ENCODE measurements around the gene GIT1. TPM values are rescaled to one million over a fixed set of nuclear protein-coding genes. Genes with fewer than 3 reads are reported as not detected.
A peak's percentile ranks its signal among the peaks of the same experiment; 100 is the strongest.

GIT1 gene
- total and polyA plus RNA-seq, 3 donors from 2014 or later: 156 to 220 (median 169) TPM

- 25 to 40% methylated on average over 5 to 8 of the region's 8 CpGs for WGBS, 2 donors
- H3K36me3 ChIP-seq (ENCODE audit: low read depth, missing control alignments): no peaks in the 10 kb centered on the region
- no peak for DNase-seq
- H3K4me3 ChIP-seq: peak overlapping the region; percentile 75 to 76
- peaks cover 48% of the 10 kb centered on the region for H3K4me1 ChIP-seq
- intact Hi-C loops (cut with DNase I; ENCODE audit: low total_unique reads): no loop called here
- no peaks in the 10 kb centered on the region for H3K9me3 ChIP-seq
- TF ChIP-seq POLR2A (IDR thresholded peaks at IDR 0.05): no peak
- TF ChIP-seq, protein P1, sequence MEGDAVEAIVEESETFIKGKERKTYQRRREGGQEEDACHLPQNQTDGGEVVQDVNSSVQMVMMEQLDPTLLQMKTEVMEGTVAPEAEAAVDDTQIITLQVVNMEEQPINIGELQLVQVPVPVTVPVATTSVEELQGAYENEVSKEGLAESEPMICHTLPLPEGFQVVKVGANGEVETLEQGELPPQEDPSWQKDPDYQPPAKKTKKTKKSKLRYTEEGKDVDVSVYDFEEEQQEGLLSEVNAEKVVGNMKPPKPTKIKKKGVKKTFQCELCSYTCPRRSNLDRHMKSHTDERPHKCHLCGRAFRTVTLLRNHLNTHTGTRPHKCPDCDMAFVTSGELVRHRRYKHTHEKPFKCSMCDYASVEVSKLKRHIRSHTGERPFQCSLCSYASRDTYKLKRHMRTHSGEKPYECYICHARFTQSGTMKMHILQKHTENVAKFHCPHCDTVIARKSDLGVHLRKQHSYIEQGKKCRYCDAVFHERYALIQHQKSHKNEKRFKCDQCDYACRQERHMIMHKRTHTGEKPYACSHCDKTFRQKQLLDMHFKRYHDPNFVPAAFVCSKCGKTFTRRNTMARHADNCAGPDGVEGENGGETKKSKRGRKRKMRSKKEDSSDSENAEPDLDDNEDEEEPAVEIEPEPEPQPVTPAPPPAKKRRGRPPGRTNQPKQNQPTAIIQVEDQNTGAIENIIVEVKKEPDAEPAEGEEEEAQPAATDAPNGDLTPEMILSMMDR (IDR thresholded peaks at IDR 0.05): no peak
- H3K27ac ChIP-seq: peak overlapping the region; percentile 4 to 72
- H3K27me3 ChIP-seq: no peaks in the 10 kb centered on the region
These were observed 1.4 kb downstream of the GIT1 start for GRCh38 chr17:29588017-29588561.

DNA sequence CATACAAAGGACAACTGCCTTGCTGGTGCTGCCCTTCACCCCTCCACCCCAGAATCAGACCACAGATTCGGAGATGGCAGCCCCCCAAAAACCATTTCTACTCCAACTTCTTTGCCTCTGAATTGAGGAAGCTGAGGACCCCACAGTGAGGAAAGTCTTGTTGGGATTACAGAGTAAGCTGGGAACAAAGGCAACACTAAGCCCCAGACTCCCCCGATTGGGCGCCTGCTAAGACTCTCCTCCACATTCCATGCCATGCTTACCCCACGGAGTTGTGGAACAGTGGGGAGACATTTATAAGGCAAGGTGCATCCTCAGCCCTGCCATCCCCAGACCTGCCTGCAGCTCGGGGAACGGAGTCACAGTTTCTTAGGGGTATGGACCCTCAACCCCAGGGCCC, 1.9 kb downstream of the GIT1 start:
- Histone ChIP-seq H3K27me3 (no peaks in the 10 kb centered on the region), H3K36me3 (ENCODE audit: low read depth, missing control alignments) (no peaks in the 10 kb centered on the region), H3K4me3 (peak overlapping the region in 1 of 2 donors; percentile 75), H3K4me1 (peaks cover 46% of the 10 kb centered on the region), H3K9me3 (no peaks in the 10 kb centered on the region), H3K27ac (peak overlapping the region in 1 of 2 donors; percentile 72)
- intact Hi-C loops (cut with DNase I; ENCODE audit: low total_unique reads): no loop called here
- 66 to 86% methylated on average over 4 to 6 of the region's 6 CpGs for WGBS, 2 donors
- no peak for DNase-seq
- no peak for TF ChIP-seq POLR2A (IDR thresholded peaks at IDR 0.05)
- TF ChIP-seq, protein P1 (IDR thresholded peaks at IDR 0.05): no peak

DNA sequence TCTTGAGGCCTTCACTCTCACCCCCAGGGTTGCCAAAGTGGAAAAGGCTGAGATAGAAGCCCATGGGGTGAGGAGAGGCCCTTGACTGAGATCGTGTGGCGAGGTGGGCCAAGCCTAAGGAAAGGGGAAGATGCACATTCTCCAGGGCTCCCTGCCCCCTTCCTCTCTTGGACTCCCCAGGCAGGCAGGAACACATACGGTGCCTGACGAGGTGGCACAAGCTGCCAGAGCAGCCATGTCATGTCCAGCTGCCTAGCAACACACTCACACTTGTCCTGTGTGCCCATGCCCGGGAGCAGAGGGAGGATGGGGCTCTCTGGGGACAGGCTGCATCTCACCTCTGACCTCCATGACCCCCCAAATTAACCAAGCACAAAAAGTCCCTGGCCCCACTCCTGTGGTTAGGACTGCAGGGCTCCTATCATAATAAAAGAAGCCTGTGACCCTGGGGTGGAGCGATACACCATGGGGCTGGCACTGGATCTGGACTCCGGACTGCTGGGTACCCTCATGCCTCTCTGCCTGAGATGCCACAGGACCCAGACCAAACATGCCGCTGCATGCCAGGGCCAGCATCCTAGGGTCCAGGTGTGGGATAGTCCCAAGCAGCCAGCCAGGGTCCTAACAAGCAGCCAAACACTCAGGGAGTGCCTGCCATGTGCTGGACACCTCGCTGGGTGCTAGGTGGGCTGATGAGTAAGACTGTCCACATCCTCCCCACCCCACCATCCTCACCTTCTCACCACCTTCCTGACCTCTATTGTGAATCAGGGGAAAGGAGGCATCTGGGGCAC, 2.6 kb downstream of the GIT1 start:
- H3K9me3 ChIP-seq: no peaks in the 10 kb centered on the region
- peaks cover 39% of the 10 kb centered on the region for H3K4me1 ChIP-seq
- H3K4me3 ChIP-seq: no peak overlapping the region
- no peaks in the 10 kb centered on the region for H3K36me3 ChIP-seq (ENCODE audit: low read depth, missing control alignments)
- TF ChIP-seq POLR2A (IDR thresholded peaks at IDR 0.05): no peak
- DNase-seq: no peak
- H3K27ac ChIP-seq: no peak overlapping the region
- H3K27me3 ChIP-seq: no peaks in the 10 kb centered on the region
- WGBS, 2 donors: 57 to 81% methylated on average over 6 to 9 of the region's 9 CpGs
- intact Hi-C loops (cut with DNase I; ENCODE audit: low total_unique reads): no loop called here

GRCh38 chr17:29585080-29585751, 4.2 kb downstream of the GIT1 start:
- Histone ChIP-seq H3K4me3 (no peak overlapping the region), H3K27ac (no peak overlapping the region), H3K36me3 (ENCODE audit: low read depth, missing control alignments) (no peaks in the 10 kb centered on the region), H3K4me1 (peaks cover 22% of the 10 kb centered on the region), H3K27me3 (no peaks in the 10 kb centered on the region), H3K9me3 (no peaks in the 10 kb centered on the region)
- TF ChIP-seq, protein P1 (IDR thresholded peaks at IDR 0.05): no peak
- TF ChIP-seq POLR2A (IDR thresholded peaks at IDR 0.05): no peak
- DNase-seq: no peak
- intact Hi-C loops (cut with DNase I; ENCODE audit: low total_unique reads): no loop called here
- WGBS, 2 donors: 84 to 87% methylated on average over 2 to 8 of the region's 8 CpGs

DNA sequence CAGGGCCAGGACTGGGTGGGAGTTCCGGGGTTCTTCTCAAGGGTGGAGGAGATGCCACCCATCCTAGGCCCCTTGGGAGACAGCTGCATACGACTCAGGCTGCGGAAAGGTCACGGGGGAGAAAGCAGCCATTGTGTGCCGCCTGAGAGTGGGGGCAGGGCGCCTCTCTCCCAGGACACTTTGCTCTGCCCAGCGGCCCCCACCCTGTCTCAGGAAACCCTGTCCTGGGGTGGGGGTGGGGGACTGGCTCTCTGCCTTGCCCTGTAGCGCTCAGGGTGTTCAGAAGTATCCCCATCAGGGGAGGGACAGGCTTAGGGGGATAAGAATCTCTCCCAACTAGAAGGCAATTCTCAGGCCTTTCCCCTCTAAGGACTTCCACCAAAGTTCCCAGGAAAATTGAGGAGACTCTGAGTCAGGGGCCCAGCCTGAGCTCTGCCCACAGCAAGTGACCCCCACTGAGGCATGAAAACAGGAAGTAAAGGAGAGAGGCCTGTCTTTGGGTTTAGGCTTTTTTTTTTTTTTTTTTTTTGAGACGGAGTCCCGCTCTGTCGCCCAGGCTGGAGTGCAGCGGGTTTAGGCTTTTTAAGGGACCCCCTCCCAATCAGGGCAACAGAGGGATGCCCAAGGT, 4.9 kb downstream of the GIT1 start:
- H3K27me3 ChIP-seq: no peaks in the 10 kb centered on the region
- H3K4me1 ChIP-seq: peaks cover 17% of the 10 kb centered on the region
- intact Hi-C loops (cut with DNase I; ENCODE audit: low total_unique reads): no loop called here
- no peak overlapping the region for H3K4me3 ChIP-seq
- 79 to 81% methylated on average over 3 to 12 of the region's 12 CpGs for WGBS, 2 donors
- H3K9me3 ChIP-seq: no peaks in the 10 kb centered on the region
- no peaks in the 10 kb centered on the region for H3K36me3 ChIP-seq (ENCODE audit: low read depth, missing control alignments)
- H3K27ac ChIP-seq: no peak overlapping the region
- TF ChIP-seq POLR2A (IDR thresholded peaks at IDR 0.05): no peak
- TF ChIP-seq, protein P1 (IDR thresholded peaks at IDR 0.05): no peak
- no peak for DNase-seq

All from testis (tissue), 3 donors.